DMS153 (cell line): ENCODE data around the gene RIPK3.

Experiments
- DNase-seq: peaks from one replicate; lab custom pipeline; 2025; lab: John Stamatoyannopoulos, UW

Gene RIPK3

DNA sequence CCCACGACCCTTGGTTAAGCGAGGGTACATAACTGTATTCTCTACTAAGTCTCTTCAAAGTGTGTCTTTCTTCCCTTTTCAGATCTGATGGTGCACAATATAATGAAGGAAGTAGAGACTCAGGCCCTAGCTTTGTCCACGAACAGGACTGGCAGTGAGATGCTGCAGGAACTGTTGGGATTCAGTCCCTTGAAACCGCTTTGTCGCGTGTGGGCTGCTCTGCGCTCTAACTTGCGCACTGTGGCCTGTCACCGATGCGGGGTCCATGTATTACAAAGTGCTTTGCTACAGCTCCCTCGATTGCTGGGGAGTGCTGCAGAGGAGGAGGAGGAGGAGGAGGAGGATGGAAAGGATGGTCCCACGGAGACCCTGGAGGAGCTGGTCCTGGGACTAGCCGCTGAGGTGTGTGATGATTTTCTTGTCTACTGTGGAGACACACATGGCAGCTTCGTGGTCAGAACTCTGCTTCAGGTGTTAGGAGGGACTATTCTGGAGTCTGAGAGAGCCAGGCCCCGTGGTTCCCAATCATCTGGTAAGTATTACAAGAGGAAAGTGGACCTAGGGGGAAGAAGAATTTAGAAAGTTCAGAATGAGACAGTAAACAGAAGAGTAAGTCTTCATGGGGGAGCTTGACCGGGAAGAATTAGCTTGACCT, 39.3 kb downstream of the RIPK3 start:
- no peak for DNase-seq

- DNase-seq = peak; percentile 56
These were observed 40.3 kb downstream of the RIPK3 start, which contains the start of the genes DHRS1 and NOP9 for GRCh38 chr14:24299255-24300191. Gene DHRS1, minus strand, starts transcription at chr14:24299780. Its CDS starts 674 bp downstream, at chr14:24299106. Gene NOP9, plus strand, starts transcription at chr14:24299850. Its CDS starts 105 bp downstream, at chr14:24299955.

DNA sequence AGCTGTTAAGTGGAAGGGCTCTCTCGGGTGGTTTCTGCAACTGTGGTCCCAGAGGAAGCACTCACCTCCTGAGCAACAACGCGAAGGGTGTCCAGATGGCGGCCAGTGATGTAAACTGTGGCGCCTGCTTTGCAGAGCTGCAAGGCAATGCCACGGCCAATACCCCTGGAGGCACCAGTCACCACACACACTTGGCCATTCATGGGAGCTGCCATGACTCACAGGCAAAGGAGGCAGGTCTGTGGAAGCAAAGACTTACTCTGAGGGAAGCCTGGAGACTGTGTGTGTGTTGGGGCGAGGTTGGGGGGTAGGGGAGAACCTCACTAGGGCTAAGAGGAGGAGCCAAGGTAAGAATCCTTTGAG, 40.9 kb downstream of the RIPK3 start:
- no peak for DNase-seq

GRCh38 chr14:24297190-24297964, 42.4 kb downstream of the RIPK3 start:
- DNase-seq = no peak

- DNase-seq = peak; percentile 28
These were observed 43.2 kb downstream of the RIPK3 start for GRCh38 chr14:24296341-24297157.

DNA sequence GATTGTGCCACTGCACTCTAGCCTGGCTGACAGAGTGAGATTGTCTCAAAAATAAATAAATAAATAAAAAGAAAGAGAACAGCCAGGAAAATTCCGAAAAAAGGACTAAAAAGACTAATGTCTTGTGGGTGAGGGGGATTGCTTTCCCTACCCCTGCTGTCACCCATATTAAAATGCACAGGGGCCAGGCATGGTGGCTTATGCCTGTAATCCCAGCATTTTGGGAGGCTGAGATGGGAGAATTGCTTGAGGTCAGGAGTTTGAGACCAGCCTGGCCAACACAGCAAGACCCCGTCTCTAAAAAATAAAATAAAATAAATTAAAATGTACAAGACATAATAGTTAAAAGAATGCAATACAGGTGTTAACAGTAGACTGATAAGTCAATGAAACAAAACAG, 46.3 kb downstream of the RIPK3 start:
- no peak for DNase-seq

DNA sequence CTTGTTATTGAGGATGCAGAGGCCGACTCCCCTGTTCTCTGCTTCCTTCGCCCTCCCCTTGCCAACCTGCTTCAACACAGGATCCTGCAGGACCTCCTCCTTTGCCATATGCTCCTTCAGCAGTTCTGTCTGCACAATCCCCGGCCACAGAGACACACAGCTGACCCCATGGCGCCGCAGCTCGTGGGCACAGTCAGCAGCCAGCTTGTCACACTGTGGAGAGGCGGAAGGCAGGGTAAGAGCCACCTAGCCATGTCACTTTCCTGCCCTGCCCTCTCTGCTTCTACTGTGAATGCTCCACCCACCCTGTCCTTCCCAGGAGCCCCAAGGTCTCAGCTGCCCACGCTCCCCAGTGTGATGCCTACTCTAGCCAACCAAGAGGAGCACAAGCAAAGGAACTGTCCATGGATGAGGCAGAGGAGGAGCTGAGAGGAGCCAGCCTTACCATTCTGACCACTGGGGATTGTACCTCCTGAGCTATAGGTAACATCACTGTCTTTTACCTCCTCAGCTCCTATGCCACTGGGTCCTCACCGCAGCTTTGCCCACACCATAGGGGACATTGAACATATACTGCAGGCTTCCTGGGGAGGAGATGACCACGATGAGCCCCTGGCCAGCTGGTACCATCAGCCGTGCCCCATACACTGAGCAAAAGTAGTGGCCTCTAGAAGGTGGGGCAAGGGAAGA, 47.5 kb downstream of the RIPK3 start:
- DNase-seq = no peak

- DNase-seq = no peak
These were observed 48.2 kb downstream of the RIPK3 start for GRCh38 chr14:24291446-24292117.

DNA sequence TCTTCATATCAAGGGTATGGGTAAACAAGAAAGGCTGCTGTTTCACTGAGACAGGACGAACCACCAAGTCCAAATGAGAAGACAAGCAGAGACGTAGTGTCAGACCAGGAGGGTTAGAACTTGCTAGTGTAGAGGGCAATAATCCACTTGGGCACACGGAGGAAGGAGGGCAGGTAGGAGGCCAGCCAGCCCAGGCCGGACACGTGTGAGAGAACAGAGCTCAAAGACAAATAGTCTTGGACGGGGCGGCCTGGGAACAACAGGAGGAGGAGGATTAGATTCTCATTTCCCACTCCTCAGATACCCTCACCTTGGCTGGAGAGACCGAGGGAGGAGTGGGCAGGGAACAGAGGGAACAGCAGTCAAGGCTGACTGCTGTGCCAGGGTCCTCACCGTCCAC, 49.0 kb downstream of the RIPK3 start:
- DNase-seq = no peak

GRCh38 chr14:24289649-24290280, 50.0 kb downstream of the RIPK3 start:
- no peak for DNase-seq

DNA sequence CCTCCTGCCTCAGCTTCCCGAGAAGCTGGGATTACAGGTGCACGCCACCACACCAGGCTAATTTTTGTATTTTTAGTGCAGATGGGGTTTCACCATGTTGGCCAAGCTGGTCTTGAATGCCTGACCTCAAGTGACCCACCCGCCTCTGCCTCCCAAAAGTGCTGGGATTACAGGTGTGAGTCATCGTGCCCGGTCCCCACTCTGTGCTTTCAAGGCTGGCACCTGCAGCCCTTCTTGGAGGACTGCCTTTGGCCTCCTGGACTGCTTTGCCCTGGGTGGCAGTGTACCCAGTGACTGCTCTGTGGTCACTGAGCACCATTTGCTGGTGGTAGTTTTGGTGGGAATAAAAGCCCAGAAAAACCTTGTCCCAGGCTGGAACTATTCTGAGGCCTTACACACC, 52.8 kb downstream of the RIPK3 start:
- DNase-seq = no peak
